Vagina (tissue), 2 donors: ENCODE data around the gene ENTREP3. TPM values are rescaled to one million over a fixed set of nuclear protein-coding genes. Genes with fewer than 3 reads are reported as not detected.
A peak's percentile ranks its signal among the peaks of the same experiment; 100 is the strongest.
"Not testable (repeated sequence)": the region's sequence is repeated elsewhere in the genome, so short reads cannot be mapped to it uniquely, and the experiment has no call there.

Experiments
- DNase-seq, 2 donors: peaks; one replicate each; pipeline ENCODE4 v3.0.0-alpha.2; 2017; ENCODE audit errors: extremely low spot score in 2 of 2
- H3K27ac ChIP-seq: fragments of 200-600 bp; sonication (generic); one replicate; pipeline ENCODE4 v1.5.1; 2019
- H3K27me3 ChIP-seq: fragments of 200-600 bp; sonication (generic); one replicate; pipeline ENCODE4 v1.5.1; 2019
- H3K36me3 ChIP-seq, 2 donors: fragments of 200-600 bp; sonication (generic); one replicate each; pipeline ENCODE4 v1.5.1; 2017 to 2019
- H3K4me1 ChIP-seq: fragments of 200-600 bp; sonication (generic); one replicate; pipeline ENCODE4 v1.5.1; 2019
- H3K4me3 ChIP-seq, 2 donors: fragments of 200-600 bp; sonication (generic); 1 replicate in 1 of 2; 2 replicates in 1 of 2; pipeline ENCODE4 v1.5.1; 2016 to 2019
- H3K9me3 ChIP-seq: fragments of 200-600 bp; sonication (generic); one replicate; pipeline ENCODE4 v1.5.1; 2019
- CTCF ChIP-seq, 3 experiments: fragments of 450-650 bp in 2 of 3; fragments of 200-600 bp in 1 of 3; sonication (generic) in 1 of 3; IDR thresholded peaks; one replicate each; pipeline ENCODE4 v1.5.1; 2017 to 2019; ENCODE audit warnings: antibody characterized with exemption in 3 of 3, mild to moderate bottlenecking in 2 of 3, moderate library complexity in 2 of 3
- POLR2A ChIP-seq, 2 donors: fragments of 450-650 bp; IDR thresholded peaks; one replicate each; pipeline ENCODE4 v1.6.1; 2017; ENCODE audit warnings: antibody characterized with exemption in 2 of 2, mild to moderate bottlenecking in 2 of 2, moderate library complexity in 2 of 2
- POLR2AphosphoS5 ChIP-seq, 2 donors: sonication (generic); formaldehyde crosslinking; IDR thresholded peaks; one replicate each; pipeline ENCODE4 v1.9.0; 2017; ENCODE audit warnings: antibody characterized with exemption in 2 of 2, mild to moderate bottlenecking in 2 of 2, low read depth in 1 of 2; ENCODE audit not compliant: insufficient read depth in 1 of 2
- intact Hi-C: fragments of 100-400 bp; cut with DNase I; formaldehyde crosslinking; loops from one replicate; pipeline ENCODE4 v1.15.1; 2023
- total RNA-seq: library from RNA; depleted of rRNA; stranded (reverse); fragments of >200 nt; gene quantifications from one replicate; pipeline ENCODE4 v1.2.3, GENCODE V29; 2016

Gene ENTREP3
- total RNA-seq, 1 donor from 2014 or later, result 21.1 TPM

- intact Hi-C loops, result loop anchor here (5.0 kb wide), 1 partner anchor 34 kb away; the partner anchor contains the start of genes MTX1 and THBS3
- no peak for DNase-seq
- Histone ChIP-seq H3K27me3 (no peaks in the 10 kb centered on the region), H3K9me3 (no peaks in the 10 kb centered on the region), H3K4me1 (peaks cover 38% of the 10 kb centered on the region), H3K4me3 (peak overlapping the region; percentile 26 to 35), H3K27ac (peak overlapping the region; percentile 42), H3K36me3 (peaks cover 0 to 27% of the 10 kb centered on the region in 2 donors)
- TF ChIP-seq POLR2AphosphoS5 (IDR thresholded peaks at IDR 0.05; ENCODE audit: insufficient read depth in 1 of 2, low read depth in 1 of 2) (peak in 1 of 2 donors; percentile 99), POLR2A (IDR thresholded peaks at IDR 0.05) (no peak)
Measured at GRCh38 chr1:155241069-155241679, 14.1 kb downstream of the ENTREP3 start.

- peaks cover 0 to 29% of the 10 kb centered on the region in 2 donors for H3K36me3 ChIP-seq
- H3K9me3 ChIP-seq, result no peaks in the 10 kb centered on the region
- H3K27me3 ChIP-seq, result no peaks in the 10 kb centered on the region
- no peak overlapping the region for H3K27ac ChIP-seq
- peaks cover 24% of the 10 kb centered on the region for H3K4me1 ChIP-seq
- no peak overlapping the region for H3K4me3 ChIP-seq
- TF ChIP-seq POLR2AphosphoS5 (IDR thresholded peaks at IDR 0.05; ENCODE audit: insufficient read depth in 1 of 2, low read depth in 1 of 2) (no peak), POLR2A (IDR thresholded peaks at IDR 0.05) (no peak), CTCF (IDR thresholded peaks at IDR 0.05) (no peak)
- DNase-seq, result no peak
- intact Hi-C loops, result no loop called here
Measured at GRCh38 chr1:155236451-155236850, 18.8 kb downstream of the ENTREP3 start.

- H3K27me3 ChIP-seq, intact Hi-C loops, H3K27ac ChIP-seq, H3K9me3 ChIP-seq, H3K4me3 ChIP-seq, DNase-seq: not testable (repeated sequence)
- Histone ChIP-seq H3K4me1 (peaks cover 18% of the 10 kb centered on the region), H3K36me3 (peaks cover 0 to 29% of the 10 kb centered on the region in 2 donors)
Measured at GRCh38 chr1:155235375-155235774, 19.9 kb downstream of the ENTREP3 start.

GRCh38 chr1:155233502-155233901, 21.8 kb downstream of the ENTREP3 start:
- Histone ChIP-seq H3K36me3 (peaks cover 0 to 17% of the 10 kb centered on the region in 2 donors), H3K4me1 (peaks cover 11% of the 10 kb centered on the region)
- DNase-seq, intact Hi-C loops, H3K27me3 ChIP-seq, H3K27ac ChIP-seq, H3K9me3 ChIP-seq, H3K4me3 ChIP-seq: not testable (repeated sequence)

- Histone ChIP-seq H3K36me3 (peaks cover 0 to 14% of the 10 kb centered on the region in 2 donors), H3K27ac (peak overlapping the region; percentile 10), H3K4me1 (peaks cover 11% of the 10 kb centered on the region)
- H3K9me3 ChIP-seq, H3K27me3 ChIP-seq, DNase-seq, intact Hi-C loops, H3K4me3 ChIP-seq: not testable (repeated sequence)
Measured at GRCh38 chr1:155232001-155232978, 23.0 kb downstream of the ENTREP3 start.

GRCh38 chr1:155231302-155231701, 24.0 kb downstream of the ENTREP3 start:
- H3K27ac ChIP-seq, DNase-seq, H3K27me3 ChIP-seq, intact Hi-C loops, H3K4me3 ChIP-seq, H3K36me3 ChIP-seq, H3K9me3 ChIP-seq: not testable (repeated sequence)
- H3K4me1 ChIP-seq, result peaks cover 19% of the 10 kb centered on the region

GRCh38 chr1:155228096-155228427, 27.2 kb downstream of the ENTREP3 start:
- H3K27me3 ChIP-seq, result no peaks in the 10 kb centered on the region
- intact Hi-C loops, result loop anchor here (5.0 kb wide), 1 partner anchor 51 kb away; no protein-coding TSS in a partner anchor
- TF ChIP-seq CTCF (IDR thresholded peaks at IDR 0.05), result no peak
- no peak for TF ChIP-seq POLR2A (IDR thresholded peaks at IDR 0.05)
- TF ChIP-seq POLR2AphosphoS5 (IDR thresholded peaks at IDR 0.05; ENCODE audit: insufficient read depth in 1 of 2, low read depth in 1 of 2), result no peak
- H3K4me3 ChIP-seq, result peak overlapping the region; percentile 57 to 66
- peak overlapping the region; percentile 79 for H3K27ac ChIP-seq
- DNase-seq, result no peak
- H3K36me3 ChIP-seq, result no peaks in the 10 kb centered on the region
- H3K4me1 ChIP-seq, result peaks cover 35% of the 10 kb centered on the region
- H3K9me3 ChIP-seq, result no peaks in the 10 kb centered on the region
